Activated CD8-positive, alpha-beta memory T cell treated with anti-CD3 and anti-CD28 coated beads for 1 hour (primary cell): ENCODE measurements around the gene MPP1.

Experiments
- DNase-seq, 2 donors: peaks; one replicate each; pipeline ENCODE4 v3.0.0-alpha.2; 2020; ENCODE audit warnings: low read depth in 1 of 2; ENCODE audit errors: extremely low read depth in 1 of 2

MPP1 gene

GRCh38 chrX:154813801-154814200 is 8.5 kb upstream of the MPP1 start:
- no peak for DNase-seq

GRCh38 chrX:154812341-154813101 is 7.2 kb upstream of the MPP1 start:
- no peak for DNase-seq

GRCh38 chrX:154809939-154810665 is 4.8 kb upstream of the MPP1 start:
- DNase-seq, result no peak

GRCh38 chrX:154806837-154807501 is 1.7 kb upstream of the MPP1 start:
- no peak for DNase-seq

GRCh38 chrX:154805696-154806091 is 409 bp upstream of the MPP1 start:
- no peak for DNase-seq

GRCh38 chrX:154804261-154804956 is 876 bp downstream of the MPP1 start:
- no peak for DNase-seq

- DNase-seq, result no peak
These were observed 2.3 kb downstream of the MPP1 start for GRCh38 chrX:154802947-154803346.

GRCh38 chrX:154800478-154801210 is 4.6 kb downstream of the MPP1 start:
- no peak for DNase-seq

- DNase-seq, result no peak
These were observed 5.5 kb downstream of the MPP1 start for GRCh38 chrX:154799556-154800348.

GRCh38 chrX:154797006-154797405 is 8.3 kb downstream of the MPP1 start:
- no peak for DNase-seq

GRCh38 chrX:154795016-154795415 is 10.3 kb downstream of the MPP1 start:
- no peak for DNase-seq

GRCh38 chrX:154793084-154793795 is 12.0 kb downstream of the MPP1 start:
- DNase-seq, result no peak

GRCh38 chrX:154791939-154792338 is 13.3 kb downstream of the MPP1 start:
- DNase-seq, result no peak

GRCh38 chrX:154791467-154791866 is 13.8 kb downstream of the MPP1 start:
- no peak for DNase-seq

GRCh38 chrX:154785716-154786115 is 19.6 kb downstream of the MPP1 start:
- no peak for DNase-seq

GRCh38 chrX:154784149-154784995 is 20.9 kb downstream of the MPP1 start:
- no peak for DNase-seq

GRCh38 chrX:154780968-154781367 is 24.3 kb downstream of the MPP1 start:
- no peak for DNase-seq

- no peak for DNase-seq
These were observed 26.0 kb downstream of the MPP1 start for GRCh38 chrX:154779261-154779660.
